Activated T-cell treated with anti-CD3 and anti-CD28 coated beads for 48 hours (primary cell): ENCODE measurements around the gene FAM13C.
"Not testable (repeated sequence)": the region's sequence is repeated elsewhere in the genome, so short reads cannot be mapped to it uniquely, and the experiment has no call there.

Experiments used
- DNase-seq: peaks from one replicate; pipeline ENCODE4 v3.0.0-alpha.2; 2020; ENCODE audit warnings: low read depth

Gene FAM13C

GRCh38 chr10:59229441-59229840, 132.9 kb downstream of the FAM13C start:
- no peak for DNase-seq

DNA sequence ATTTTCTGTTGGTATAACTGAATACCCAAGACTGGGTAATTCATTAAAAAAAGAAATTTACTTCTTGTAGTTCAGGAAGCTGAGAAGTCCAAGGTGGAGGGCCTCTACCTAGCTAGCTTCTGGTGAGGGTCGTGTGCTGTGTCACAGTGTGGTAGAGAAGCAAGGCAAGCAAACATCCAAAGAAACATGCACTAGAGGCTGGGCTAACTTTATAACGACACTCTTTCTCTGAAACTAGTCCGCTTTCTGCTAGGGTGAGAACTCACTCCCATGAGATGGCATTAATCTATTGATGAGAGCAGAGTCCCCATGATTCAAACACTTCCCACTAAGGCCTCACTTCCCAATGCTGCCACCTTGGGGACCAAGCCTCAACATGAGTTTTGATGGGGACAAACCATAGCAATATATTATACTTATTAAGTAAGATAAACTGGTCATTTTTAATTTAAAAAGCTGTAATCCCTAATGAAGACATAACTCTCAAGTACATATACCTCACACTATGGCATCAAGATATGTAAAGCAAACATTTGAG, 135.1 kb downstream of the FAM13C start:
- DNase-seq: no peak

- no peak for DNase-seq
These were observed 137.1 kb downstream of the FAM13C start for GRCh38 chr10:59225211-59225610.

DNA sequence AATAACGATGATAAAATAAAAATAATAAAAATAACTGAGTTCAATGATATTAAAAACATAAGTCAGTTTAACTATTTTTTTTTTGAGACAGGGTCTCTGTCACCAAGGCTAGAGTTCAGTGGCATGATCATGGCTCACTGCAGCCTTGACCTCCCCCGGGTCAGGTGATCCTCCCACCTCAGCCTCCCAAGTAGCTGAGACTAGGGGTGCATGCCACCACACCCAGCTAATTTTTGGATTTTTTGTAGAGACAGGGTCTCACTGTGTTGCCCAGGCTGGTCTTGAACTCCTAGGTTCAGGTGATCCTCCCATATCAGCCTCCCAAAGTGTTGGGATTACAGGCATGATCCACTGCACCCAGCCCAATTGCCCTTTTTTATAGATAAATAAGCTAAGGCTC, 138.8 kb downstream of the FAM13C start:
- not testable (repeated sequence) for DNase-seq

DNA sequence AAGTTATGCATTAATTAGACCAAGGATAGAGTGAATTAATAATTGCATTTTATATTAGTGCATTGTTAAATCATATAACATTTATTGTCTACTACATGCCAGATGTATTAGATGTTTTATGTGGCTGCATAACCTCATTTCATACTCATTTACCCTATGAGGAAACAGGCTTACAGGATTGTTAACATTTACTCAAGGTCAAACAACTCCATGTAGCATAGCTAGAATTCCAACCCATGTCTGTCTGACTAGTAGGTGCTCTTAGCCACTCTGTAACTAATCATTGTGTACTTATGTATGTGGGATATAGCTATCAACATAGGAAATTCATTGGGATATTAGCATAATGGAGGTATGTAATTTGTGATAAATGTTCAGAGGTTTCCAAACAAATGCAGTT, 139.6 kb downstream of the FAM13C start:
- DNase-seq: no peak

DNA sequence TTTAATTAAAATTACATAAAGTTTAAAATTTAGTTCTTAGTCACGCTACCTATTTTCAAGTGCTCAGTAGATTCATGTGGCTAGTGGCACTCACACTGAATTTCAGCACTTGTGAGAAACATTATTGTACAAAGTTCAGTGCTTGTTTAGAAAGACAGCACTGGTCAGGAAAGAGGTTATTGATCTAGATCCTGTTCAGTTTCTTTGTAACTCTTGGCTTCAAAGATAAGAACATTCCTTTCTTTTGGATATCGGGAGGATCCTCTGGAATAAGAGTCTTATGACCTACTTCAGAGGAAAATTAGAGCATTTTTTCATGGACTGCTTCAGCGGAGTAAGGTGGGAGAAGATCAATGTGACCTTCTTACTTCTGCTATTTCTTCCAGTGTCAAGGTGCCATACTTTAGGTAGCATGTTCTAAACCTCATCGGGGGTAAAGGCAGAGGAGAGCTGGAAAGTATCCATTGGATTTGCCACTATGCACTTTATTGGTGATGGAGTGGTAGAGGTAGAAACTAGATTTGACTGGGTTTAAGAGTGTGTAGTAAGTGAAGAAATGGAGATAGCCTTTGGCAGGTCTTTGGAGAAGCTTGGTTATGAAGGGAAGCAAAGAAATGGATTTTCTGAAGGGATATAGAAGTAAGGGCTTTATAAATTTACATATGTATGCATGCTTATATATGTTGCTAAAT, 146.0 kb downstream of the FAM13C start:
- no peak for DNase-seq

- no peak for DNase-seq
These were observed 148.2 kb downstream of the FAM13C start for GRCh38 chr10:59214160-59214559.

DNA sequence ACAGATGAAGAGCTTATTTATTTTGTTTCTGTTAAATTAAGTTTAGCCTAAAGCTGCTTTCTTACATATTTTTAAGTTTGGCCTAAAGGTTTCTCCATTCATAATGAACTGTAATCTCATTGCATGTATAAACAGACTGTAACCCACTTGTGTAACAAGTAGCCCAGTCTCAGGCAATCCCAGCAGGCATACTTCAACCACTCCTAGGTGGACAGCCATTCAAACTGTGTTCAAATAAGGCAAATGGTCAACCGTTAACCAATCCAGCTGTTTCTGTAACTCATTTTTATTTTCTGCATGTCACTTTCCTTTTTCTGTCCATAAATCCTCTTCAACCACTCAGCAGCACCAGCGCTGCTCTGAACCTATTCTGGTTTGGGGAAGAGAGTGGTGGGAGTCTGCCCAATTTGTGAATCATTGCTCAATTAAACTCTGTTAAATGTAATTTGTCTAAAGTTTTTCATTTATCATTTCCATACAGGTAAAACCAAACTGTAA, 150.0 kb downstream of the FAM13C start:
- DNase-seq: no peak

DNA sequence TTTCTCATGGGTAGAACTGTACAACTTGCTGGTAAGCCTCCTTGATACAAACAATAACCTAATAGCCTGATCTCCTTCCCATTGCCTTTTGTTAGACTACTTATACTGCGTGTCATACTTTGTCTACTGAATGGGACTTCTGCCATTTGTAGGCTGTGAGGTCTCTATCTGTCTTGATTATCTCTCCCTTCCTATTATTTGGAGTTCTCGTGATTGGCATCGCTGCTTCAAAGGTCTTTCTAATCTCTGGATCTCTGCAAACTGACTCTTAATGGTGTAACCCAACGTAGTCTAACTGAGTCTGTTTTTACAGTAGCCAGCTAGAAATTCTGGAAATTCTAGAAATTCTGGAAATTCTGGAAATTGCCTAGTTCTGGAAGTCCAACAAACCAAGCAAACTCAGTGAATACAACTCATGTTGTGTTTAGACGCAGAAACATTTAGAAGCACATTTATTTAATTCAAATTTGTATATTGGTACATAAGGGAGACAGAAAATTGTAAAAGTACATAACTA, 156.1 kb downstream of the FAM13C start:
- no peak for DNase-seq
